ENCODE data around the gene CLCN2.
A peak's percentile ranks its signal among the peaks of the same experiment; 100 is the strongest.
"Not testable (repeated sequence)": the region's sequence is repeated elsewhere in the genome, so short reads cannot be mapped to it uniquely, and the experiment has no call there.

CLCN2 gene

GRCh38 chr3:184339451-184340135 lies 21.8 kb downstream of the CLCN2 start:
- H3K27me3 ChIP-seq (ENCODE audit: control insufficient read depth, insufficient read depth, low read length); H3K9ac ChIP-seq (ENCODE audit: low read length); H3K4me3 ChIP-seq (ENCODE audit: low read depth, low read length); H3K27ac ChIP-seq (ENCODE audit: low read depth, low read length); H3K9me3 ChIP-seq (ENCODE audit: control insufficient read depth, insufficient read depth, low read depth, low read length): not testable (repeated sequence)
- peaks cover 27% of the 10 kb centered on the region for H3K36me3 ChIP-seq (ENCODE audit: control insufficient read depth, insufficient read depth, low read length)
- peaks cover 25% of the 10 kb centered on the region for H3K4me1 ChIP-seq (ENCODE audit: control insufficient read depth, insufficient read depth, low read length)

- H3K9ac ChIP-seq (ENCODE audit: low read length) = no peak overlapping the region
- H3K27ac ChIP-seq (ENCODE audit: low read depth, low read length) = no peak overlapping the region
Observed at GRCh38 chr3:184339001-184339400, 22.4 kb downstream of the CLCN2 start.

GRCh38 chr3:184338511-184338945 lies 22.9 kb downstream of the CLCN2 start:
- H3K36me3 ChIP-seq (ENCODE audit: control insufficient read depth, insufficient read depth, low read length) = peaks cover 31% of the 10 kb centered on the region
- peak overlapping the region; percentile 49 for H3K9ac ChIP-seq (ENCODE audit: low read length)
- H3K4me1 ChIP-seq (ENCODE audit: control insufficient read depth, insufficient read depth, low read length) = peaks cover 25% of the 10 kb centered on the region
- peak overlapping the region; percentile 47 for H3K4me3 ChIP-seq (ENCODE audit: low read depth, low read length)
- H3K9me3 ChIP-seq (ENCODE audit: control insufficient read depth, insufficient read depth, low read depth, low read length) = no peaks in the 10 kb centered on the region
- no peak overlapping the region for H3K27ac ChIP-seq (ENCODE audit: low read depth, low read length)
- H3K27me3 ChIP-seq (ENCODE audit: control insufficient read depth, insufficient read depth, low read length) = no peaks in the 10 kb centered on the region

More at GRCh38 chr3:184339001-184339400, 22.4 kb downstream of the CLCN2 start:
- Histone ChIP-seq H3K4me3 (ENCODE audit: low read depth, low read length) (peak overlapping the region; percentile 47), H3K9me3 (ENCODE audit: control insufficient read depth, insufficient read depth, low read depth, low read length) (no peaks in the 10 kb centered on the region), H3K36me3 (ENCODE audit: control insufficient read depth, insufficient read depth, low read length) (peaks cover 29% of the 10 kb centered on the region), H3K27me3 (ENCODE audit: control insufficient read depth, insufficient read depth, low read length) (no peaks in the 10 kb centered on the region), H3K4me1 (ENCODE audit: control insufficient read depth, insufficient read depth, low read length) (peaks cover 25% of the 10 kb centered on the region)

- Histone ChIP-seq H3K4me3 (ENCODE audit: low read depth, low read length) (peak overlapping the region; percentile 47), H3K9me3 (ENCODE audit: control insufficient read depth, insufficient read depth, low read depth, low read length) (no peaks in the 10 kb centered on the region), H3K4me1 (ENCODE audit: control insufficient read depth, insufficient read depth, low read length) (peaks cover 25% of the 10 kb centered on the region), H3K27me3 (ENCODE audit: control insufficient read depth, insufficient read depth, low read length) (no peaks in the 10 kb centered on the region), H3K27ac (ENCODE audit: low read depth, low read length) (no peak overlapping the region), H3K9ac (ENCODE audit: low read length) (peak overlapping the region; percentile 49), H3K36me3 (ENCODE audit: control insufficient read depth, insufficient read depth, low read length) (peaks cover 31% of the 10 kb centered on the region)
Observed at GRCh38 chr3:184337981-184338380, 23.4 kb downstream of the CLCN2 start.

DNA sequence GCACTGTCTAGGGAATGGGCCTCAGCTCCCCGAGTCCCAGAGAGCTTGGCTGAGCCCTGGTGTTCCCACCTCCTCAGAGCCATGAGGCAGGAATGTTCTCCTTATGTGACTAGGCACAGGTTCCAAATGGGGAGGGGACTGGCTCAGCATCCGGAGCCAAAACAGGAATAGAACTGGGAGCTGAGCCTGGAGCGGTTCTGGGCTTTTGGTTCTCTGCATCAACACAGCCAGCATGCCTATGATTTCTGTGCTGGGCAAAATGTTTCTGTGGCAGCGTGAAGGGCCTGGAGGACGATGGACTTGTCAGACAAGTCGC lies 24.0 kb downstream of the CLCN2 start, which contains the start of gene FAM131A:
FAM131A (plus strand) TSS at position 202 of the 316 bp plus-strand sequence; CDS start at position 233, 31 bp downstream.
- Histone ChIP-seq H3K9ac (ENCODE audit: low read length) (peak within 1 kb of the TSS; percentile 84), H3K4me3 (ENCODE audit: low read depth, low read length) (peak within 1 kb of the TSS; percentile 88), H3K4me1 (ENCODE audit: control insufficient read depth, insufficient read depth, low read length) (peaks cover 25% of the 10 kb centered on the region), H3K27ac (ENCODE audit: low read depth, low read length) (peak within 1 kb of the TSS; percentile 75; the same call in 1 of the 2 replicates), H3K36me3 (ENCODE audit: control insufficient read depth, insufficient read depth, low read length) (peaks cover 32% of the 10 kb centered on the region), H3K27me3 (ENCODE audit: control insufficient read depth, insufficient read depth, low read length) (no peaks in the 10 kb centered on the region), H3K9me3 (ENCODE audit: control insufficient read depth, insufficient read depth, low read depth, low read length) (no peaks in the 10 kb centered on the region)

DNA sequence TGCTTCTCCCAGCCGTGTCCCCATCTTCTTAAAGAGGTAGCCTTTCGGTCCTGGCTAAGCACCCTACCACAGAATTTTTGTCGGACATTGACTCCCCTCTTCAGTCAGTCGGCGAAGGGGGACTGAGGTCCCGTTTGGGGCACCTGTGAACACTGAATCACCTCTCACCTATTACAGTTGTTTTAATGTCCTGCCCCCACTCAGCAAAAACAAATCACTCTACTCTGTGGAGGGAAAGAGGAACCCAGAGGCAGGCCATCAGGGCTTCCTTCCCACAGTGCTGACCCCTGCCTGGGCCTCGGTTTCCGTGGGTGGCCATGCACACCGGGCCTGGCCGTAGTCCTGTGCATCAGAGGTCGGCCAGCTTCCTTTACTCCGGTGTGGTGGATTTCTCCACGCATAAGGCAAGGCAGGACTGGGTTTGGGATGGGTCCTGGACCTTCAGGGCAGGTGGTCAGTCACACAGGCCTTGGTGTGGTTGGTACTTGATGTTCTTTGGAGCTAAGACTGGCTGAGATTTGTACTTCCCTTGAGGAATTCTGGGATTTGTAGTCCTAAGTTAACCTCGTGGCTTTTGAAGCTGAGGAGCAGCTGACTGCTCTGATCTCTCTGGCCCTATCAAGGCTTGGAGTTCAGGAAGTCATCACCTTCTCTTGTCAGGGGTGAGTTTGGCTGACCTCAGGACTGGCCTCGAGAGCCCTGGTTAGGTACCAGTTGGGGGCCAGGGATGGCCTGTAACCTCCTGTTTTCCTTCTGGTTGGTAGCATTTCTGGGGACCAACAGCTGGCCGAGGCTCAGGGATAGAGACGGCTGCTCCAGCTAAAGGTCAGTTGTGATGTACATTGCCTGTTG lies 24.6 kb downstream of the CLCN2 start:
- peak overlapping the region; percentile 88 for H3K4me3 ChIP-seq (ENCODE audit: low read depth, low read length)
- peaks cover 25% of the 10 kb centered on the region for H3K4me1 ChIP-seq (ENCODE audit: control insufficient read depth, insufficient read depth, low read length)
- H3K36me3 ChIP-seq (ENCODE audit: control insufficient read depth, insufficient read depth, low read length) = peaks cover 35% of the 10 kb centered on the region
- H3K27ac ChIP-seq (ENCODE audit: low read depth, low read length) = peak overlapping the region; percentile 75; the same call in 1 of the 2 replicates
- peak overlapping the region; percentile 84 for H3K9ac ChIP-seq (ENCODE audit: low read length)
- no peaks in the 10 kb centered on the region for H3K9me3 ChIP-seq (ENCODE audit: control insufficient read depth, insufficient read depth, low read depth, low read length)
- no peaks in the 10 kb centered on the region for H3K27me3 ChIP-seq (ENCODE audit: control insufficient read depth, insufficient read depth, low read length)

- H3K27me3 ChIP-seq (ENCODE audit: control insufficient read depth, insufficient read depth, low read length) = no peaks in the 10 kb centered on the region
- peak overlapping the region; percentile 84 for H3K9ac ChIP-seq (ENCODE audit: low read length)
- H3K9me3 ChIP-seq (ENCODE audit: control insufficient read depth, insufficient read depth, low read depth, low read length) = no peaks in the 10 kb centered on the region
- H3K36me3 ChIP-seq (ENCODE audit: control insufficient read depth, insufficient read depth, low read length) = peaks cover 40% of the 10 kb centered on the region
- H3K4me3 ChIP-seq (ENCODE audit: low read depth, low read length) = peak overlapping the region; percentile 88
- H3K27ac ChIP-seq (ENCODE audit: low read depth, low read length) = peak overlapping the region; percentile 75; the same call in 1 of the 2 replicates
- peaks cover 24% of the 10 kb centered on the region for H3K4me1 ChIP-seq (ENCODE audit: control insufficient read depth, insufficient read depth, low read length)
Observed at GRCh38 chr3:184335661-184336546, 25.5 kb downstream of the CLCN2 start.

DNA sequence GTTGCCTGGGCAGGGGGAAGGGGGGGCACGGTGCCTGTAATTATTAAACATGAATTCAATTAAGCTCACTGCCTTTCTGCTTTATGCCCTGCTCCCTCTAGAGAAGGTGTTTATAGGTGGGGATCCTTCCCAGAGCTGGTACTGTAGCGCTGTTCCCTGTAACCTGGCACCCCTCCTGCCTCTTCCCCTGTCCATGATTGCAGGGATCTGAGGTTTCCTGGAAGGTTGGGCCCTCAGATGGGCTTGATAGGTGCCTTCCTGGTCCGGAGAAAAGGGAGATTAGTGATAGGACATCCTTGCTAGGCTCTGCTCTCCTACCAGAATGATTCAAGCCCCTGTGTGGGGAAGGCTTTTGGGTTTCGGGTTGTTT lies 26.1 kb downstream of the CLCN2 start:
- Histone ChIP-seq H3K27me3 (ENCODE audit: control insufficient read depth, insufficient read depth, low read length) (no peaks in the 10 kb centered on the region), H3K36me3 (ENCODE audit: control insufficient read depth, insufficient read depth, low read length) (peaks cover 45% of the 10 kb centered on the region), H3K4me3 (ENCODE audit: low read depth, low read length) (peak overlapping the region; percentile 88), H3K4me1 (ENCODE audit: control insufficient read depth, insufficient read depth, low read length) (peaks cover 20% of the 10 kb centered on the region), H3K9me3 (ENCODE audit: control insufficient read depth, insufficient read depth, low read depth, low read length) (no peaks in the 10 kb centered on the region), H3K9ac (ENCODE audit: low read length) (peak overlapping the region; percentile 1), H3K27ac (ENCODE audit: low read depth, low read length) (peak overlapping the region; percentile 14; the same call in 1 of the 2 replicates)

- Histone ChIP-seq H3K4me1 (ENCODE audit: control insufficient read depth, insufficient read depth, low read length) (peaks cover 20% of the 10 kb centered on the region), H3K27ac (ENCODE audit: low read depth, low read length) (no peak overlapping the region), H3K9me3 (ENCODE audit: control insufficient read depth, insufficient read depth, low read depth, low read length) (no peaks in the 10 kb centered on the region), H3K9ac (ENCODE audit: low read length) (no peak overlapping the region), H3K4me3 (ENCODE audit: low read depth, low read length) (no peak overlapping the region), H3K36me3 (ENCODE audit: control insufficient read depth, insufficient read depth, low read length) (peaks cover 51% of the 10 kb centered on the region), H3K27me3 (ENCODE audit: control insufficient read depth, insufficient read depth, low read length) (no peaks in the 10 kb centered on the region)
Observed at GRCh38 chr3:184334470-184335158, 26.8 kb downstream of the CLCN2 start.

DNA sequence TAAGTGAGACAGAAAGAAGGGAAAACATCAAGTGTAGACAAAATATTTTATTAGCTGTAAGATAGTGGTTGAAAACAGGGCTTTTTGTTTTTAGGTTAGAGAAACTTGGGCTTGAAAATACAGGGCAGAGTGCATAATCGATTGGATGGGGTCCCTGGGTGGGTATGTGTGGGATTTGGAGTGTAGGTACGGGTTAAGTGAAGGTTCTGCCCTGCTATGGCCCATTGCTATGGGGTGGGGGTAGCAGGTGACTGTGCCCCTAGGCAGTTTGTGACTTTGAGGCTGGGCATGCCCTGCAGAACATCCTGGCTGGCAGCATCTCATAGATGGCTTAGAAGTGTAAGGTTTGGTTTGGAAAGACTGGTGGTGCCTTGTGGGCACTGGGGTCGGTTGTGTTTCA lies 27.7 kb downstream of the CLCN2 start:
- H3K9me3 ChIP-seq (ENCODE audit: control insufficient read depth, insufficient read depth, low read depth, low read length) = no peaks in the 10 kb centered on the region
- H3K27me3 ChIP-seq (ENCODE audit: control insufficient read depth, insufficient read depth, low read length) = no peaks in the 10 kb centered on the region
- no peak overlapping the region for H3K4me3 ChIP-seq (ENCODE audit: low read depth, low read length)
- no peak overlapping the region for H3K27ac ChIP-seq (ENCODE audit: low read depth, low read length)
- peaks cover 60% of the 10 kb centered on the region for H3K36me3 ChIP-seq (ENCODE audit: control insufficient read depth, insufficient read depth, low read length)
- peaks cover 15% of the 10 kb centered on the region for H3K4me1 ChIP-seq (ENCODE audit: control insufficient read depth, insufficient read depth, low read length)
- H3K9ac ChIP-seq (ENCODE audit: low read length) = no peak overlapping the region
